ENCODE results near the gene RER1. TPM values are rescaled to one million over a fixed set of nuclear protein-coding genes. Genes with fewer than 3 reads are reported as not detected.

Gene RER1
- total RNA-seq, 1 donor: 98.1 TPM

- H3K4me3 ChIP-seq (ENCODE audit: low read depth, low read length): no peak overlapping the region
- no peak for TF ChIP-seq CTCF (IDR thresholded peaks at IDR 0.05; ENCODE audit: insufficient read depth, low read length)
- no peak for DNase-seq (ENCODE audit: low read depth)
These were observed 41.1 kb upstream of the RER1 start for GRCh38 chr1:2350501-2350900.

- DNase-seq (ENCODE audit: low read depth): no peak
- no peak overlapping the region for H3K4me3 ChIP-seq (ENCODE audit: low read depth, low read length)
- no peak for TF ChIP-seq CTCF (IDR thresholded peaks at IDR 0.05; ENCODE audit: insufficient read depth, low read length)
These were observed 40.6 kb upstream of the RER1 start for GRCh38 chr1:2350911-2351655.

GRCh38 chr1:2351723-2352122, 39.9 kb upstream of the RER1 start:
- DNase-seq (ENCODE audit: low read depth): no peak
- no peak overlapping the region for H3K4me3 ChIP-seq (ENCODE audit: low read depth, low read length)
- no peak for TF ChIP-seq CTCF (IDR thresholded peaks at IDR 0.05; ENCODE audit: insufficient read depth, low read length)

GRCh38 chr1:2352341-2352896, 39.2 kb upstream of the RER1 start:
- no peak for DNase-seq (ENCODE audit: low read depth)
- TF ChIP-seq CTCF (IDR thresholded peaks at IDR 0.05; ENCODE audit: insufficient read depth, low read length): no peak
- no peak overlapping the region for H3K4me3 ChIP-seq (ENCODE audit: low read depth, low read length)

- no peak overlapping the region for H3K4me3 ChIP-seq (ENCODE audit: low read depth, low read length)
- TF ChIP-seq CTCF (IDR thresholded peaks at IDR 0.05; ENCODE audit: insufficient read depth, low read length): no peak
- DNase-seq (ENCODE audit: low read depth): no peak
These were observed 38.6 kb upstream of the RER1 start for GRCh38 chr1:2352897-2353550.

GRCh38 chr1:2353551-2354438, 37.8 kb upstream of the RER1 start:
- peak; percentile 3 for DNase-seq (ENCODE audit: low read depth)
- TF ChIP-seq CTCF (IDR thresholded peaks at IDR 0.05; ENCODE audit: insufficient read depth, low read length): no peak
- no peak overlapping the region for H3K4me3 ChIP-seq (ENCODE audit: low read depth, low read length)
